Measurements from ENCODE around the gene G6PD. TPM values are rescaled to one million over a fixed set of nuclear protein-coding genes. Genes with fewer than 3 reads are reported as not detected.
A peak's percentile ranks its signal among the peaks of the same experiment; 100 is the strongest.

The G6PD gene
- total RNA-seq, 1 donor from 2014 or later, result 84.9 TPM

- Histone ChIP-seq H3K4me3 (no peak overlapping the region), H3K9me3 (no peaks in the 10 kb centered on the region), H3K36me3 (no peaks in the 10 kb centered on the region), H3K4me1 (peaks cover 5% of the 10 kb centered on the region), H3K27ac (no peak overlapping the region), H3K27me3 (no peaks in the 10 kb centered on the region)
- ATAC-seq (no peak), DNase-seq (no peak)
- TF ChIP-seq CTCF (IDR thresholded peaks at IDR 0.05), result no peak
- intact Hi-C loops (cut with DNase I), result no loop called here
Measured at GRCh38 chrX:154488336-154489075, 58.1 kb downstream of the G6PD start.

DNA sequence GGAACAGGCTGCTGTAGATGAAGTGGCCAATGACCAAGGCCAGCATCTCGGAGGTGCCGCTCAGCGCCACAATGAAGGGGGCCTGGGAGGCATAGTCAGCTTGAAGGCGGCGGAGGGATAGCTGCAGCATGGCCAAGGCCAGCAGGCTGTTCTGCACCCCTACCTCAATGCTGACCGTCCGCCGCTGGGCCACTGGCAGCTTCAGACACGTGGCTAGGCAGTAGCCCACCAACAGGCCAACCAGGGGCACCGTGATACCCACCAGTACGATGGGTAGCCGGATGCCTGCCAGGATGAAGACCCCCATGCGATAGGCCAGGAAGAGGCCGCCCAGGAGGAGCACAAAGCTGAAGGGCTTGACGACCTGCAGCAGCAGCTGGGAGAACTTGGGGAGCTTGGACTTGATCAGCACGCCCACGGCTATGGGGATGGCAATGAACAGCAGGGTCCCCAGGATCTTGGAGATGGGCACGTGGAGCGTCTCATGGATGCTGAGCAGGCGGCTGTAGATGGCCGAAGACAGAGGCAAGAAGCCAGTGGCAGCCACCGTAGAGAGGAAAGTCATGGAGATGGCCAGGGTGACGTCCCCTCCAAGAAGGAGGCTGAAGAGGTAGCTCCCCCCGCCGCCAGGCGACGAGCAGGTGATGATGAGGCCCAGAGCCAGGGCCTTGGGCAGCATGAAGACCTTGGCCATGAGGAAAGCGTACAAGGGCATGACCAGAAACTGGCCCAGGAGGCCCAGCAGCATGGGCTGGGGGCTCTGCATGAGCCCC is 58.9 kb downstream of the G6PD start:
- Histone ChIP-seq H3K27ac (no peak overlapping the region), H3K4me3 (no peak overlapping the region), H3K36me3 (no peaks in the 10 kb centered on the region), H3K9me3 (no peaks in the 10 kb centered on the region), H3K4me1 (peaks cover 5% of the 10 kb centered on the region), H3K27me3 (no peaks in the 10 kb centered on the region)
- no peak for TF ChIP-seq CTCF (IDR thresholded peaks at IDR 0.05)
- no peak for DNase-seq
- intact Hi-C loops (cut with DNase I), result no loop called here
- ATAC-seq, result no peak

DNA sequence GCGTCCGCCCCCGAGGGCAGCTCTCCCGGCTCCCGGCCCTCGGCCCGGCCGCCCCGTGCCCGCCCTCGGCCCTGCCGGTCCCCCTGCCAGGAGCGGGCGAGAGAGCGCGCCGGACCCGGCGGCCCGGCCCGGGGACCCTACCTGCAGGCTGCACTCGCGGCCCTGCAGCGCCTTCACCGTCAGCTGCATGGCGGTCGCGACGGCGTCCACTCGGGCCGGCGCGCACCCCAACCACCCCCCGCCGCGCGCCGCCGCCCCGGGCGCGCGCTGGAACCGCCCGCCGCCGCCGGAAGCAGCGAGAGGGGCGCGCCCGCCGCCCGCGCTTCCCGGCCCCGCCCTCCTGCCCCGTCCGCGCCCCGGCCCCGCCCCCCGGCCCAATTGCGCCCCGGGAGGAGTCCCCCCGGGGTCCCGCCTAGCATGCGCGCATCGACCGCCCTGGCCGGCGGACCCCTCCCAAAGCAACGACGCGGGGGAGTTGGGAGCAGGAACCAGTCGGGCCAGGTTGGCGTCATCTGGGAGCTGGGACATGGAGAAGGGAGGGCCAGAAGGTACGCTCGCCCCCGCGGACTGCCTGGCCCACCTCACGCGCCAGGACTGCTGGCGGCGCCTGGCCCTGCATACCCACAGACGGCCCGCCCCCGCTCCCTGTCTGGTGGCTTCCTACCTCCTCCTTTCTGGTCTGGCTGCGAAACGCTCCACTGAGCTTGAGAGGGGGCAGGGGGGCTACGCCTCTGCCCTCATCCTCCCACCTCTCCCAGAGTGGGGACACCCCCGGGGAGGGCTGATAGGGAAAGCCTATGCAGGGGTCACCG is 60.0 kb downstream of the G6PD start, which contains the start of gene UBL4A:
Gene UBL4A, minus strand, starts transcription at position 220 of the 812 bp plus-strand sequence. Its CDS starts 31 bp downstream, at position 189.
- peak within 1 kb of the TSS; percentile 62 for H3K4me3 ChIP-seq
- H3K4me1 ChIP-seq, result peaks cover 5% of the 10 kb centered on the region
- TF ChIP-seq CTCF (IDR thresholded peaks at IDR 0.05), result no peak
- H3K9me3 ChIP-seq, result no peaks in the 10 kb centered on the region
- peak within 1 kb of the TSS; percentile 73 for H3K27ac ChIP-seq
- ATAC-seq, result peak; percentile 63
- DNase-seq, result peak; percentile 89
- no peaks in the 10 kb centered on the region for H3K27me3 ChIP-seq
- intact Hi-C loops (cut with DNase I), result no loop called here
- H3K36me3 ChIP-seq, result no peaks in the 10 kb centered on the region

DNA sequence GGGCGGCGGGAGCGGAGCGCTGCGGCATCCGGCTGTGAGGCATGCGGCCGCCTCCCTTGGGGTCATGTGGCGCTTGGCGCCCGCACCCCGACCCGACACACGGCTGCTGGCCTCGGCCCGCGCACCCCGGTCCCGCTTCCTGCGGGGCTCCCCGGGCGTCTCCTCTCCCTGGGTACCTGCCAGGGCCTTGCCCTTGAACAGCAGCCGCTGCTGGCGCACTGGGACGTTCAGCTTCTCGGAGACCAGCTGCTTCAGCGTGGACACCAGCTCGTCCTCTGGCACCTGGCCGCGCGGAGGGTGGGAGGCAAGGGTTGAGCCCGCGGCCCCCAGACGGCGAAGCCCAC is 60.6 kb downstream of the G6PD start:
- H3K4me3 ChIP-seq, result peak overlapping the region; percentile 62
- H3K27ac ChIP-seq, result peak overlapping the region; percentile 73
- intact Hi-C loops (cut with DNase I), result no loop called here
- ATAC-seq (no peak), DNase-seq (peak; percentile 70)
- H3K9me3 ChIP-seq, result no peaks in the 10 kb centered on the region
- H3K27me3 ChIP-seq, result no peaks in the 10 kb centered on the region
- no peak for TF ChIP-seq CTCF (IDR thresholded peaks at IDR 0.05)
- no peaks in the 10 kb centered on the region for H3K36me3 ChIP-seq
- peaks cover 5% of the 10 kb centered on the region for H3K4me1 ChIP-seq

DNA sequence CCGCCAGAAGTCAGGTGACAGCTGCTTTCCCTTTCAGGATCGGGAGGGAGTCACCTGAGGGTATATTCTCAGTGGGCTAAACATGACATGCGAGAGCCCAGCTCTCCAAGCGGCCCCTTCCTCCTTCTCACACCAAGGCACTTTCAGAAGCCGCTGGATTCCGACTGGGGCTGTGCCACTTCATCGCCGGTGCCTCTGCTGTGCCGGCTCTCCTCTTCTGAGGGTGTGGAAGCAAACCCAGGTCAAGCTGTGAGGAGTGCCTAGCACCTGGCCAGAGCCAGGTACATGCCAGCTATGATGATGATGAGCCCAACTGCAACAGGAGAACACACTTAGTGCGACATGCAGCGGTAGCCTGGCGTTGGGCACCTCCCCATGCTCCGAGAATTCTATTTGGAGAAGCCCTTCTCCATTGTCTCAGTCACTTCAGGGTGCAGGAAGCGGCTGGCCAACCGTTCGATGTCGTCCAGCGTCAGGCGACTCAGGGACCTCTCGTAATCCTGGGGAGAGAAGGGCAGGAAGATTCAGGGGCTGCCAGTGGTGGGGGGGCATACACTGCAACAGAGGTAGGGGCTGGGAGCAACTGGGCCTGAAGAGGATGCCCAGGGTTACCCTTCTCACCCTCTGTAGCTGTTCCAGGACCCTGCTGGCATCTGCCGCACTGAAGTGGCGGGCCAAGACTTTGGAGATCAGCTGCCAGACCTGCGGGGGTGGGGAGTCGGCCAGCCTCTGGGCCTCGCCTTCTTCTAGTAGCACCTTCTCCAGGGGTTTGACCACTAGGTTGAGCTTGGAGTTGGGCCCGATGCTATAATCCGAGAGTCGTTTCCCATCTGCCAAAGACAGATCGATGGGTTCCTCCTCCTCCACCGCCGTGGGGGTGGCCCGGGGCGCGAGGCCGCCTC is 61.2 kb downstream of the G6PD start:
- DNase-seq (no peak), ATAC-seq (no peak)
- Histone ChIP-seq H3K27me3 (no peaks in the 10 kb centered on the region), H3K27ac (peak overlapping the region; percentile 73), H3K4me1 (peaks cover 5% of the 10 kb centered on the region), H3K9me3 (no peaks in the 10 kb centered on the region), H3K36me3 (no peaks in the 10 kb centered on the region), H3K4me3 (peak overlapping the region; percentile 62)
- TF ChIP-seq CTCF (IDR thresholded peaks at IDR 0.05), result no peak
- intact Hi-C loops (cut with DNase I), result no loop called here
